HepG2 (cell line): ENCODE results near the gene ZNF385B. TPM values are rescaled to one million over a fixed set of nuclear protein-coding genes. Genes with fewer than 3 reads are reported as not detected.
A peak's percentile ranks its signal among the peaks of the same experiment; 100 is the strongest.

ENCODE experiments used
- ATF1 ChIP-seq: IDR thresholded peaks from 2 replicates; pipeline ENCODE4 v1.6.1; 2016; ENCODE audit warnings: mild to moderate bottlenecking, control low read depth
- BRCA1 ChIP-seq: sonication (generic); formaldehyde crosslinking; IDR thresholded peaks from 2 replicates; pipeline ENCODE4 v1.4.0; 2020; ENCODE audit warnings: missing genetic modification reagents
- EP300 ChIP-seq, 3 experiments: sonication (generic) in 1 of 3; formaldehyde crosslinking in 1 of 3; IDR thresholded peaks; 2 replicates each; pipeline versions ENCODE4 v1.5.1 to v1.6.1; 2011 to 2020; ENCODE audit warnings: low read depth in 2 of 3, low read length in 2 of 3, borderline replicate concordance in 1 of 3, improper control_type of control experiment in 1 of 3, mild to moderate bottlenecking in 1 of 3, missing genetic modification reagents in 1 of 3, moderate library complexity in 1 of 3
- KDM5A ChIP-seq: fragments of 200-600 bp; sonication (generic); IDR thresholded peaks from 2 replicates; pipeline ENCODE4 v1.7.0; 2018; ENCODE audit warnings: antibody characterized with exemption, mild to moderate bottlenecking, low read length, borderline replicate concordance
- NFIC ChIP-seq: IDR thresholded peaks from 2 replicates; pipeline ENCODE4 v1.6.1; 2012; ENCODE audit warnings: mild to moderate bottlenecking, low read length, inconsistent platforms
- PHF20 ChIP-seq: sonication (generic); formaldehyde crosslinking; IDR thresholded peaks from 2 replicates; pipeline ENCODE4 v1.5.0; 2020; ENCODE audit warnings: mild to moderate bottlenecking, missing genetic modification reagents
- PHF5A ChIP-seq: IDR thresholded peaks from one replicate; pipeline ENCODE4 v1.6.1; 2018; ENCODE audit warnings: low read depth, missing genetic modification reagents; ENCODE audit not compliant: unreplicated experiment
- RAD21 ChIP-seq: fragments of 450-650 bp; formaldehyde crosslinking; IDR thresholded peaks from 2 replicates; pipeline ENCODE4 v1.5.0; 2020; ENCODE audit warnings: mild to moderate bottlenecking
- SOX5 ChIP-seq: IDR thresholded peaks from 2 replicates; pipeline ENCODE4 v1.6.1; 2016; ENCODE audit warnings: borderline replicate concordance
- TFE3 ChIP-seq: IDR thresholded peaks from 2 replicates; pipeline ENCODE4 v1.6.1; 2016
- THAP11 ChIP-seq: IDR thresholded peaks from 2 replicates; pipeline ENCODE4 v1.6.1; 2016; ENCODE audit warnings: missing biosample characterization, missing genetic modification reagents
- ZBTB20 ChIP-seq: sonication (generic); formaldehyde crosslinking; IDR thresholded peaks from 2 replicates; pipeline ENCODE4 v1.8.1; 2023; ENCODE audit warnings: missing genetic modification reagents, low read depth, mild to moderate bottlenecking, borderline replicate concordance
- ZMAT5 ChIP-seq: sonication (generic); formaldehyde crosslinking; IDR thresholded peaks from 2 replicates; pipeline ENCODE4 v1.5.0; 2020; ENCODE audit warnings: mild to moderate bottlenecking, low read depth, missing genetic modification reagents, borderline replicate concordance
- ZNF138 ChIP-seq: sonication (generic); formaldehyde crosslinking; IDR thresholded peaks from 2 replicates; pipeline ENCODE4 v1.5.0; 2020; ENCODE audit warnings: mild to moderate bottlenecking, low read depth, missing genetic modification reagents
- ZNF18 ChIP-seq: sonication (generic); formaldehyde crosslinking; IDR thresholded peaks from 2 replicates; pipeline ENCODE4 v1.8.0; 2022; ENCODE audit warnings: mild to moderate bottlenecking, missing genetic modification reagents; ENCODE audit not compliant: insufficient replicate concordance
- ZNF614 ChIP-seq: IDR thresholded peaks from 2 replicates; pipeline ENCODE4 v1.6.1; 2018; ENCODE audit warnings: missing biosample characterization, missing genetic modification reagents, inconsistent platforms, borderline replicate concordance
- ZNF615 ChIP-seq: sonication (generic); formaldehyde crosslinking; IDR thresholded peaks from 2 replicates; pipeline ENCODE4 v1.5.0; 2020; ENCODE audit warnings: mild to moderate bottlenecking, missing genetic modification reagents, borderline replicate concordance
- ZXDC ChIP-seq: sonication (generic); formaldehyde crosslinking; IDR thresholded peaks from 2 replicates; pipeline ENCODE4 v1.5.0; 2020; ENCODE audit warnings: mild to moderate bottlenecking, missing genetic modification reagents
- polyA plus RNA-seq, 8 experiments: library from polyadenylated mRNA; depleted of rRNA in 3 of 8; stranded (reverse) in 7 of 8; unstranded in 1 of 8; fragments of >200 nt; fragmentation: Illumina TruSeq in 4 of 8; extraction: Trizol in 4 of 8; gene quantifications; 2 replicates each; pipeline versions ENCODE4 v1.2.1 to v1.2.3, GENCODE V29; 2011 to 2016; ENCODE audit warnings: low read depth in 4 of 8, missing spikeins in 1 of 8, mixed read lengths in 1 of 8; ENCODE audit not compliant: insufficient read depth in 1 of 8
- total RNA-seq, 5 experiments: library from RNA; depleted of rRNA; stranded (reverse); fragments of >200 nt; fragmentation: Illumina TruSeq; extraction: Trizol; gene quantifications; 2 replicates each; pipeline ENCODE4 v1.2.3, GENCODE V29; 2016; ENCODE audit warnings: low read depth in 1 of 5
- TF ChIP-seq, protein P1 (sequence below): sonication (generic); formaldehyde crosslinking; IDR thresholded peaks from 2 replicates; pipeline ENCODE4 v1.4.0; 2020; ENCODE audit warnings: low read depth, mild to moderate bottlenecking, missing genetic modification reagents

ZNF385B gene
- total and polyA plus RNA-seq, 2 of the 13 experiments (the other 11 are each of a cell fraction or from before 2014, with no cell fraction given) = 3.3 to 6.7 TPM

DNA sequence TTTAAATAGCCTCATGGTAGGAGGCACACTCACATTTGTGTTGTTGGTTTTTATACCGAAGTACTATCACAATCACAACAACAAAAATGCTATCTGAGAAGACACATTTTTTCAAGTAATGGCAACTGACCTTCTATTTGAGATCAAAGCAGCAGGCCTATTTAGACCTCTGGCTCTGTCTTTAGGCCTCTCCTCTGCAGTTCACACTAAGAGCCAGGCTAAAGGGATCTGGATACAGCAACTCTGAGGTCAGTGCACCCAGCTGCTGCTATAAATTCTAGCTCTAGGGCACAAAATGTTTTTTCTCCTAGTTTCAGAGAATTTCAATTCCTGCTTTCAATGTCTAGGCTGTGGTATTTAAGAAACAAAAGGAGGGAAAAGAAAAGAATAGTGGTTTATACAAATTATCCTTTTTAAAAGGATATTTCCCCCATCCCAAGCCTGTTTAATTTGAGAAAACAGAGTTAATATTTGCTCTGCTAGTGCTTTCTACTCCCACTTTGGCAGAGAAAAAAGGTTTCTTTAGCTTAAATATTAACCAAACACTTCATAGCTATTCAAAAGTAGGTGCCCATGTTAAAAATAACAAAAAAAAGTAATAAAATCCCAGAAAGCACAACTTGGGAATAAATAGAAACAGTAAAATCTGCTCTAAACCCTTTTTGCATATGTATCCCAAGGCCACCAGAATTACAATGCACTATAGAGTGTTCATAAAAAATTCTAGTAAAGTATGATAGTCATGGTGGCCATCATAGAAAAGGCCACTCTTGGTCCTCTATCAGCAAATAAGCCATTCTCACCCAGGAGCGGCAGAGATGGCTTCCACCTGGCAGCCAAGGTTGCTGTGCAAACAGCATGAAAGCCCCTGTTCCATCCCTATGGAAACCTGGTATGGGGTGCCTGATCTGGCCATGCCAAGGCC lies 303.1 kb downstream of the ZNF385B start (continued):
- no peak for TF ChIP-seq ZXDC (CRISPR knock-in tag)
- TF ChIP-seq PHF5A (CRISPR knock-in tag) = peak; percentile 43
- no peak for TF ChIP-seq ZNF615
- peak; percentile 86 for TF ChIP-seq NFIC
- TF ChIP-seq SOX5 (CRISPR knock-in tag) = peak; percentile 72; the same call in 1 of the 2 replicates
- no peak; the same call in 1 of the 2 replicates for TF ChIP-seq THAP11 (CRISPR knock-in tag)
- 0 out of 2 replicates have a peak, but pooled peaks have one; percentile 71 for TF ChIP-seq BRCA1
- peak in 1 of 2 experiments; percentile 67; a peak in 2 of 4 replicates for TF ChIP-seq EP300 (IDR thresholded peaks at IDR 0.05; ENCODE audit: low read depth in 2 of 2, low read length in 2 of 2)
- TF ChIP-seq EP300 (CRISPR knock-in tag; IDR thresholded peaks at IDR 0.05; ENCODE audit: borderline replicate concordance) = peak; percentile 52; the same call in 1 of the 2 replicates
- peak; percentile 20; the same call in 1 of the 2 replicates for TF ChIP-seq ZNF614 (CRISPR knock-in tag)
- TF ChIP-seq PHF20 (CRISPR knock-in tag) = no peak
- TF ChIP-seq ZBTB20 (CRISPR knock-in tag) = no peak
- TF ChIP-seq TFE3 = peak; percentile 15; the same call in 1 of the 2 replicates
- TF ChIP-seq ZNF18 (CRISPR knock-in tag) = peak; percentile 88
- TF ChIP-seq, protein P1, sequence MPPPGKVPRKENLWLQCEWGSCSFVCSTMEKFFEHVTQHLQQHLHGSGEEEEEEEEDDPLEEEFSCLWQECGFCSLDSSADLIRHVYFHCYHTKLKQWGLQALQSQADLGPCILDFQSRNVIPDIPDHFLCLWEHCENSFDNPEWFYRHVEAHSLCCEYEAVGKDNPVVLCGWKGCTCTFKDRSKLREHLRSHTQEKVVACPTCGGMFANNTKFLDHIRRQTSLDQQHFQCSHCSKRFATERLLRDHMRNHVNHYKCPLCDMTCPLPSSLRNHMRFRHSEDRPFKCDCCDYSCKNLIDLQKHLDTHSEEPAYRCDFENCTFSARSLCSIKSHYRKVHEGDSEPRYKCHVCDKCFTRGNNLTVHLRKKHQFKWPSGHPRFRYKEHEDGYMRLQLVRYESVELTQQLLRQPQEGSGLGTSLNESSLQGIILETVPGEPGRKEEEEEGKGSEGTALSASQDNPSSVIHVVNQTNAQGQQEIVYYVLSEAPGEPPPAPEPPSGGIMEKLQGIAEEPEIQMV (CRISPR knock-in tag) = no peak
- TF ChIP-seq ZMAT5 (CRISPR knock-in tag) = no peak
- TF ChIP-seq ATF1 (CRISPR knock-in tag) = peak; percentile 44; the same call in 1 of the 2 replicates
- TF ChIP-seq ZNF138 (CRISPR knock-in tag) = no peak
- no peak for TF ChIP-seq RAD21
- peak; percentile 24; the same call in 1 of the 2 replicates for TF ChIP-seq KDM5A
